HG02798 (cell line): ENCODE measurements around the gene PTPRD.

ENCODE experiments used
- ATAC-seq: cut with Tn5 transposase; IDR thresholded peaks from one replicate; pipeline ENCODE4 v1.9.1; 2021; ENCODE audit warnings: mild to moderate bottlenecking; ENCODE audit not compliant: unreplicated experiment, poor library complexity

Gene PTPRD

DNA sequence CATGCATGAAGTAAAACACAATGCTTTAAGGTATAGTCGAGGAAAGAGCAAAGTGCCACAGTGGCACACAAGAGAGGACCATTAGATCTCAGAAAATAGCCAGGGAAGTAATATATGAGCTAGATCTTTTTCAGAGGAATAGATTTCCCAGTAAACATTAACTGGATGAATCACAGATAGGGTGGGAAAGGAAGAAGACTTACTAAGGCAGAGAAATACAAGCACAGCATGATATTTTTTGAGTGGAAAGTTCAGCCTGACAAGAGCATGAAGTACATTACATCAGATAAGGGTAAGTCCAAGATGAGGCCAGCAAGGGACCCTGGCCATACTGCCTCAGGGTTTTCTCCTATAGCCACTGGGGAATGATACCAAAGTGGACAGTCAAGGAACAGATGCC, 2008.6 kb downstream of the PTPRD start:
- ATAC-seq = no peak

GRCh38 chr9:8600914-8601680, 2011.7 kb downstream of the PTPRD start:
- ATAC-seq = no peak

DNA sequence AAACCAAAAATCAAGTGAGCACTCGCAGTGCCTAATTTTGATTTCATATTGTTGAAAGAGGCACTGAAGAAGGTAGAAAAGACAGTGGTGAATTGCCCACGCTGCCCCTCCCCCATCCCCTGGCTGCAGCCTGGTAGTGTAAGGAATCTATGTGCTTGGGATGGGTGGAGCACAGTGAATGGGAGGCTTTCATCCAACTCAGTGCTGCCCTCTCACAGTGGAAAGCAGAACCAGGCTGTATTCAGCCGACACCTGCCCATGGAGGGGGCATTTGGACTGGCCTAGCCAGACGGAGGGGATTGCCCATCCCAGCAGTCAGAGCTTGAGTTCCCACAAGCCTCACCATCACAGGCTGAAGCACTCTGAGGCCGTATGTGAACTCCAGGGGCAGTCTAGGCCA, 2012.9 kb downstream of the PTPRD start:
- ATAC-seq = no peak

DNA sequence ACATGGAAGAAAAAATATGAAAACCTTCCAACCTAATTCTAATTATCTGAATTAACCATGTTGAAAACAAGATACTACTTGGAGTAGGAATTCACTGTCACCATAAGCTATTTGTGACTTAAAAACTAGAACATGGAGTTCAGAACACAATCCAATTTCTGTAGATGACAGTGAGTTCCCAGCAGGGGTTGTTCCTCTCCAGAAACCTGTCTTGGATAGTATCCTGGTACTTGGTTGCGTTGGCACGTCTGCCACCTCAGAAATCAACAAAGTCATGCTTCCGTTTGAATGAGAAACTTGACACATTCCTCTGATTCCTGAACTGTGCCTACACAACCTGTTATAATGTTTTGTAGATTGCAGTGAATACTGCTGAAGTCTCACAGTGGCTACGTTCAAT, 2023.3 kb downstream of the PTPRD start:
- ATAC-seq = no peak

- ATAC-seq = no peak
Measured at GRCh38 chr9:8585036-8585435, 2027.8 kb downstream of the PTPRD start.

DNA sequence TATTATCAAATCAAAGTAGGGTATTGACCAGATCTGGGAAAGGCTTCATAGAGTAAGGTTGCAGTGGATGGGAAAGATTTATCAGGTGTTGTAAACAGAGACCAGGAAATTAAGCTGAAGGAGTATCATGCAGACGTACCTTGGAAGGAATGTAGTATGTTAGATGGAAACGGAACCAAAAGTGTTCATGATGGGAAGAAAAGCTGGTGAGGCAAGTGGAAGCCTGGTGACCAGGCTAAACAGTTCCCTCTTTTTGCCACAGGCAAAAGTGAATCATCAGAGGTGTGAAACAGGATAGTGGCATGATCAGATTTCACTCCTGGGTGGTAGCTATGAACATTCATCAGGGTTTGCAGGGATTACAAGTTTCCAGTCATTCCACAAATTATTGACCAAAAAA, 2033.1 kb downstream of the PTPRD start:
- ATAC-seq = no peak

- ATAC-seq = no peak
Measured at GRCh38 chr9:8576741-8577140, 2036.1 kb downstream of the PTPRD start.

- ATAC-seq = no peak
Measured at GRCh38 chr9:8574846-8575245, 2038.0 kb downstream of the PTPRD start.

GRCh38 chr9:8572209-8572608, 2040.6 kb downstream of the PTPRD start:
- no peak for ATAC-seq

GRCh38 chr9:8571643-8572042, 2041.2 kb downstream of the PTPRD start:
- ATAC-seq = no peak

DNA sequence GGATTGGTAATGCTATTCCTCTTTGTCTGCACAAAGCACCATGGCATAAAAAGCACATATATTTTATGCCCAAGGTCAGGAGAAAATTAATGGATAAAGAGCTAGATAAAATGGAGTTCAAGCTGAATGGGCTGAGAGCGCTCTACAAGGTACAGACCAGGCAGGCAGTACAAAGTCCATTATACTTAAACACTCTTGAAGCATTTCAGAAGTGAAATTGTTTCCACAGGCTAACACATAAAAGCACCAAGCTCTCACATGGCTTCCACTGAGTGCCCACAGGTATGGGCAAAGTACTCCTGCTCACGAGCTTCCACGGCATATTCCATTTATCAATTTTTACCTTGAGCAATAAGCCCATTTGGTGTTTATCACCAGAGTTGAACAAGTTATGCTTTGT, 2042.0 kb downstream of the PTPRD start:
- no peak for ATAC-seq

- no peak for ATAC-seq
Measured at GRCh38 chr9:8569823-8570222, 2043.0 kb downstream of the PTPRD start.

- no peak for ATAC-seq
Measured at GRCh38 chr9:8567963-8568579, 2044.7 kb downstream of the PTPRD start.

DNA sequence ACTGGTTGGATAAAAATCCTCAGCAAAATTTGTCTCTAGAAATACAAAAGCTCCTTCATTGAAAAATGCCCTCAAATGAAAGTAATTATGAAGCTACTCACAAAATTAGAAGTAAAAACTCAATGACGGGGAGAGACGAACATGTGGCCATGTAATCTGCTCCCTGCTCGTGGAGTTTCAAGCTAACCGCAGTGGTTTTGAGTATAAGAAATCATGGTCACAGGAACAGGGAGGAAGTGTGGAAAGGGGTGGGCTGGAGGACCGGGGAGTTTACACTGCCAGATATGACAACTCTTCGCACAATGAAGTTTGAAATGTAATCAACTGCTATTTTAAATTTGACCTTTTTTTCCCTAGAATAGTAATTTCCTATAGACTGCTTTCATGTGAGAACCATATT, 2047.8 kb downstream of the PTPRD start:
- ATAC-seq = no peak

DNA sequence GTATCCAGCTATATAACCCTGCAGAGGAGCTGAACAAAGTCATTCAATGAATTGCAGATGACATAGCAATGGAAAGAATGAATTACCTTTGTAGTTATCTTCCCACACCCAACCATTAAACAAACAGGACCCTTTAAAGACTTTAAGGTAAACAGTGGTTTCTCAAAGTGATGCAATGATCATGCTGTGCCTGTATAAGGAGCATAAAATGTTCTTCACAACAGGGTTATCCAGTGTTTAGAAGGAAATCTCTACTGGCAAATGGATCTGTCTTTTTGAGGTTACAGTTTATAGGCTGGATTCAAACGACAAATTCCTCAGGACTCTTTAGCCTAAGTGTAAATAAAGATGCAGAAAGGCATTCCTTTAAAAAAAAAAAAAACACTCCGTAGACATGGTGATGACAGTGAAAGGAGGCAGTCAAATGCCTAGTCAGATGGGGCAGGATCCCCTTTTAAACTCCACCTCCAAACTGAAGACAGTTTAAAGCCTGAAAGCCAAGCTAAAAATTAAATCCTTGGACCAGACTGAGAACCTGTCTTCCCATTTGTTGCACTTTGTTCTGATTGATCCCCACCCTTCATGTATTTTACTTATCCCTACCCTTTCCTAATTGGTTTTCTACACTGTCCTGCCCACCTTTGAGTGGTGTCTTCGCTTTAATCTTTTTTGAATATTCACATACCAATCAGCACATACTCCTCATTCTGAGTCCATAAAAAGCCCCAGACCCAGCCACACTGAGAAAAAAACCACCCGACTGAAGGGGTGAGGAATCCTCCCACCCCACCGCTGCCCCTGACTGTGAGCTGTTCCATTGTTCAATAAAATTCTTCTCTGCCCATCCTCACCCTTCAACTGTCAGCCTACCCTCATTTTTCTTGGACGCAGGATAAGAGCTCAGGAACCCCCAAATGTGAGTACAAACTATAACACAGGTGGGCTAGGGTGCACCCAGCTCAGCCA, 2052.0 kb downstream of the PTPRD start:
- ATAC-seq = no peak

DNA sequence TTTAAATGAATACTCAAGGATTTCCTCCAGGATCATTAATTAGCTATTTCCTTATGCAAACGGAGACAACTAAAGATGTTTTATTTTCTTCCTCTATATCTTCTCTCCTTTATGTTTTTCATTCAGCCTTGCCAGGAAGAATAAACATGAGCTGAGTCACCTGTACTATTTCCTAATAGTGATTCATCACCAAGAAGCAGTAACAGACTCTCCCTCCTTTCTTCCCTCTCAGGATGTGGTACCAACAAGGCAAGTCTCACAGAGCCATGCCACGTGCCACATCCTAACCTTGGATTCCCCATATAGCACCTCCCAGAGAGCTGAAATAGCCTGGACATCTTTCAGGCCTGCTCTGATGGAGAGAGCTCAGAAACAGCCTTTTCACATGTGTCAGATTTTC, 2054.6 kb downstream of the PTPRD start:
- ATAC-seq = no peak

DNA sequence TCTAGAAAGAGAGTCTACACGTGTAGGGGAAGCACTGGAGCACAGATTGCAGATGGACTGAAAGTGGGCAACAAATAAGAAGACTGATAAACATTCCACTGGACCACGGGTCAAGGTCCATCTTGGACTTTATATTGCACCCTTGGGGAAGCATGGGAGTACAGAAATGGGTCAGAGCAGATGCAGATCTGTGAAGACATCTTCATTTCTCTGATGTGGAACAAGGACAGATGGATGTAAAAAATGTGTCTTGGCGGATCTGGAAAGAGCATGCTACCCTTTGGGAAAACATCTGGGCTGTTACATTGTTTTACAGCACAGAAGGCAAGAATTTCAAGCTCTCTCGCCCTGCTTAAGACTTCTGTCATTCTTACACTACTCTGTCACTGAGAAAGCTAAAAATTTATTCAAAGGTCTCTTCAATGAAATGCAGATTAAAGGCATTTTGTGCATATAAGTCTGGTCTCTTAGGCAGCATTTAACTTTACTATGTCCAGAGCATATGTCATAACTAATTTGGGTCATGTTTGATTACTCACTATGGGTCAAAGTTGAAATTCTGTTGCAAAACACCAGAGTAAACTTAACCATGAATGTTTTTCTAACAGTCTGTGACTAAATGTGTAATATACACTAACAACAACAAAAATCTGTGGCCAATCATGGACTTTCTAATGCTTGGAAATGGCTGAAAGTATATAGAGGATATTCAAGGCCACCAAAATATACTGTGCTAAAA, 2056.9 kb downstream of the PTPRD start:
- no peak for ATAC-seq

DNA sequence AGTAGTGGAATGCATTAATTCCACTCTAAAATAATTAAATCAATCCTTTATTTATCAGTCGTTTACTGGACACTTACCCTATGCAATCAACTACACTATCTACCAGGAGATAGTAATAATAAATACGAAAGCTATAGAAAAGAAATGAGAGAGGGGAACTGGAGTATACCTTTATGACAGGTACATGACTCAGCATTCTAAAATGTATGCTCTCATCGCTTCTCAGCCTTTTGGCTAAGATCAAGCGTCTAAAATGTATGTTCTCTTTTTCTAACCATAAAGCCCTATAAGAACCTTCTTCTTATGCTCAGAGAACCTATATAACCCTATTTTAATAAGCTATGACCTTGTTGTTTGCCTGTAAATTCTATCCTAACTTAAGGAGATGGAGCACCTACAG, 2059.4 kb downstream of the PTPRD start:
- no peak for ATAC-seq

DNA sequence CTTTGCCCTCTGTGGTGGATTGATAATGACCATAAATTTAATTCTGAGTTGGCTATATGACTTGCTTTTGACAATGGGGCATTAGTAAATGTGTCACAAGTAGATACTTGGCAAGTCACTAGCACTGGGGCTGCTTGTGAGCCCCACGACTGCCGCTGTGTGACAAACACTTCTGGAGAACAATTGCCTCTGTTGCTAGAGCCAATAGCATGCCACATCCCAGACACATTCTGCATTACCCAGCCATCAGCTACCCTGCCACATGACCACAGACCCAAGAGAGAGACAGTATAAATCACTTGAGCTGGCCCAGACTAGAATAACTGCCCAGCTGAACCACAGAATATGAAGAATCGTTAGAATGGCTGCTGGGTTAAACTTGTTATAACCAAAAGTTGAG, 2060.1 kb downstream of the PTPRD start:
- ATAC-seq = no peak

DNA sequence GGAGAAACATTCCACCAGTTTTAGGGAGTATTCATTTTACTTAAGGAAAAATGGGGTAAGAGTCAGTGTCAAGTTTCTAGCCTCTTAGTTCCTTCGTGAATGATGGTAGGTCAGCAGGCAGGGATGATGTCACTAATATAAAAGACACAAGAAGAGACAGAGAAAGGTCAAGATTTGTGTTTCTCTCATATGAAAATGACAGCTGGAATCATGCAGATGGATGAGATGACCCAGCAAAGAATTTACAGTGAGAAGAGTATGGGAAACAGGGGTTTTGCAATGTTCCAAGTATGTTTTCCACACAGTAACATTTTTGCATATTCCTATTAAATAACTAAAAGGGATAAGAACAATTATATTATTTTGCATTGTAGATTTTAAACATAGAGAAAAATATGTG, 2063.6 kb downstream of the PTPRD start:
- ATAC-seq = no peak
